ENCODE results near the gene TMOD4.

DNA sequence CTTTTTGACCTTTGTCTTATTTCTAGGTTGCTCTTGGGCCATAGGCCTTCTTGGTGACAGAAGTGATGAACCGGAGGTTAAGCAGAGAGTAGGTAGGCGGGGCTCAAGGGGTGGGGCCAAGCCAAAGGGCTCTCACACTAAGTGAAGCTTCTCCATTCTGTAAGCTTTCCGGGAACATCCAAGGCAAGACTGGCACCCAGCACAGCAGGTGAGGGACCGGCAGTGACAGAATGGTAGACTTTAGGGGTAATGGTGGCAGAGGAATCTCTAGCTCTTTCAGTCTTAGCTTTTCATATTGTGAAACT, 19.3 kb downstream of the TMOD4 start, which contains the start of gene TNFAIP8L2:
- TF ChIP-seq, protein P1, sequence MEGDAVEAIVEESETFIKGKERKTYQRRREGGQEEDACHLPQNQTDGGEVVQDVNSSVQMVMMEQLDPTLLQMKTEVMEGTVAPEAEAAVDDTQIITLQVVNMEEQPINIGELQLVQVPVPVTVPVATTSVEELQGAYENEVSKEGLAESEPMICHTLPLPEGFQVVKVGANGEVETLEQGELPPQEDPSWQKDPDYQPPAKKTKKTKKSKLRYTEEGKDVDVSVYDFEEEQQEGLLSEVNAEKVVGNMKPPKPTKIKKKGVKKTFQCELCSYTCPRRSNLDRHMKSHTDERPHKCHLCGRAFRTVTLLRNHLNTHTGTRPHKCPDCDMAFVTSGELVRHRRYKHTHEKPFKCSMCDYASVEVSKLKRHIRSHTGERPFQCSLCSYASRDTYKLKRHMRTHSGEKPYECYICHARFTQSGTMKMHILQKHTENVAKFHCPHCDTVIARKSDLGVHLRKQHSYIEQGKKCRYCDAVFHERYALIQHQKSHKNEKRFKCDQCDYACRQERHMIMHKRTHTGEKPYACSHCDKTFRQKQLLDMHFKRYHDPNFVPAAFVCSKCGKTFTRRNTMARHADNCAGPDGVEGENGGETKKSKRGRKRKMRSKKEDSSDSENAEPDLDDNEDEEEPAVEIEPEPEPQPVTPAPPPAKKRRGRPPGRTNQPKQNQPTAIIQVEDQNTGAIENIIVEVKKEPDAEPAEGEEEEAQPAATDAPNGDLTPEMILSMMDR (conservative IDR thresholded peaks at IDR 0.05; ENCODE audit: low read length), result no peak
- no peak for TF ChIP-seq EZH2phosphoT487 (IDR thresholded peaks at IDR 0.05; ENCODE audit: borderline replicate concordance, low read depth, low read length)

Measured in OCI-LY7 (cell line).